ENCODE data around the gene CCL11.

The CCL11 gene

DNA sequence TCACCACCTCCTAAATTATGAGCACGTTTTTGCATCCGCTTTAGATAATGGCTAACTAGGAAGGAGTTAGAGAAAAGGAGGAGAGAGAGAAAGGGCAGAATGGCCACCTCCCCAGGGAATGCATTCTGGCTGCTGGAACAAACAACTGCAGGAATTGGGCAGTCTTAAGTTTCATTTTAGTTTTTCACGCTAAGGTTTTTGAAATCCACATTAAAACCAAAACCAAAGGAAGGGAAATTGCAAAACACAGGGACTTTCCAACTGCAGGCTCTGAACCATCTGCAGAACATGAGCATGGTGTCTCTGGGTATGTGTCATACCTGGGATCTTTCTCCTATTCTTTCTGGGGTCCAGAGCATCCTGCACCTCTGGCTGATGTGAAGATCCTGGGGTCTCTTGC lies 21.6 kb downstream of the CCL11 start:
- Histone ChIP-seq H3K4me3 (no peak overlapping the region), H3K36me3 (no peaks in the 10 kb centered on the region), H3K9me3 (no peaks in the 10 kb centered on the region), H3K27me3 (no peaks in the 10 kb centered on the region), H3K27ac (peak overlapping the region in 1 of 2 donors; percentile 11), H3K4me1 (peaks cover 0 to 26% (median 15%) of the 10 kb centered on the region in 4 donors)
- TF ChIP-seq, protein P1, sequence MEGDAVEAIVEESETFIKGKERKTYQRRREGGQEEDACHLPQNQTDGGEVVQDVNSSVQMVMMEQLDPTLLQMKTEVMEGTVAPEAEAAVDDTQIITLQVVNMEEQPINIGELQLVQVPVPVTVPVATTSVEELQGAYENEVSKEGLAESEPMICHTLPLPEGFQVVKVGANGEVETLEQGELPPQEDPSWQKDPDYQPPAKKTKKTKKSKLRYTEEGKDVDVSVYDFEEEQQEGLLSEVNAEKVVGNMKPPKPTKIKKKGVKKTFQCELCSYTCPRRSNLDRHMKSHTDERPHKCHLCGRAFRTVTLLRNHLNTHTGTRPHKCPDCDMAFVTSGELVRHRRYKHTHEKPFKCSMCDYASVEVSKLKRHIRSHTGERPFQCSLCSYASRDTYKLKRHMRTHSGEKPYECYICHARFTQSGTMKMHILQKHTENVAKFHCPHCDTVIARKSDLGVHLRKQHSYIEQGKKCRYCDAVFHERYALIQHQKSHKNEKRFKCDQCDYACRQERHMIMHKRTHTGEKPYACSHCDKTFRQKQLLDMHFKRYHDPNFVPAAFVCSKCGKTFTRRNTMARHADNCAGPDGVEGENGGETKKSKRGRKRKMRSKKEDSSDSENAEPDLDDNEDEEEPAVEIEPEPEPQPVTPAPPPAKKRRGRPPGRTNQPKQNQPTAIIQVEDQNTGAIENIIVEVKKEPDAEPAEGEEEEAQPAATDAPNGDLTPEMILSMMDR (IDR thresholded peaks at IDR 0.05): no peak
- no peak for DNase-seq
- intact Hi-C loops (cut with DNase I; ENCODE audit: low total_unique reads): no loop called here

DNA sequence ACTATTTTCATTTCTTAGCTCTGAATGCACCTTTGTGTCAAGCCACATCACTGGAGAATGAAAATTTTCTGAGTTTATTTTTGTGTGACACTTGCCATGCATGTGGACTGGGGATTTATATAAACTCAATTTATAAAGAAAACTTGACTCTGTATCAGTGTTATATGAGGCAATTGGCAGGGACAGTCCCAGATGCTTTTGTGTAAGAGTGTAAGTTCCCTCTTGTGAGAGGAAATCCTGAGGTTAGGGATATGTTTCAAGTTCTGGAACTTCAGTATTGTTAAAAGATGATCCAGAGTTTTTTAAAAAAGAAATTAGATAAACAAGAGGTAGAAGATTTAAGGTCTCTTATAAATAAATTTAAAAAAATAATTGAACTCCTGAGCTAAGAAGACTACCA lies 22.8 kb downstream of the CCL11 start:
- intact Hi-C loops (cut with DNase I; ENCODE audit: low total_unique reads): no loop called here
- Histone ChIP-seq H3K36me3 (no peaks in the 10 kb centered on the region), H3K4me1 (peaks cover 0 to 30% (median 15%) of the 10 kb centered on the region in 4 donors), H3K9me3 (no peaks in the 10 kb centered on the region), H3K4me3 (no peak overlapping the region), H3K27ac (no peak overlapping the region), H3K27me3 (no peaks in the 10 kb centered on the region)
- DNase-seq: no peak
- TF ChIP-seq, protein P1 (IDR thresholded peaks at IDR 0.05): no peak

DNA sequence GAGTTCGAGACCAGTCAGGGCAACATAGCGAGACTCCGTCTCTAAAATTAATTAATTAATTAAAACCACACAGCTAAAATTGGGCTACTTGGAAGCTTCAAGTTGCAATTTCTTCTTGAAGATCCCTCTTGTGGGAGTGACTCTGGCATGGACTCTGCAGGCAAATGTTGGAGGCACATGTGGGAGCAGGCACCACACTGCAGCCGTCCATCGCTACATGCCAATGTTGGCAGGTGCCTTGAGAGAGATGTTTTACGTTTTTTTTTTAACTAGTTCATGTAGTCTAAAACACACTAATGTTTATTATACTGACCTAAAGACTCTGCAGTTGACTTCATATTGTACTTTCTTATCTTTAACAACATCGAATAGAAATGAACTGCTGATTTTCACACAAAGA lies 25.7 kb downstream of the CCL11 start:
- Histone ChIP-seq H3K27ac (no peak overlapping the region), H3K4me3 (no peak overlapping the region), H3K27me3 (no peaks in the 10 kb centered on the region), H3K9me3 (no peaks in the 10 kb centered on the region), H3K36me3 (no peaks in the 10 kb centered on the region), H3K4me1 (peaks cover 0 to 45% (median 27%) of the 10 kb centered on the region in 4 donors)
- DNase-seq: no peak
- TF ChIP-seq, protein P1 (IDR thresholded peaks at IDR 0.05): no peak
- intact Hi-C loops (cut with DNase I; ENCODE audit: low total_unique reads): no loop called here

- Histone ChIP-seq H3K9me3 (no peaks in the 10 kb centered on the region), H3K4me1 (peaks cover 0 to 37% (median 20%) of the 10 kb centered on the region in 4 donors), H3K27me3 (no peaks in the 10 kb centered on the region), H3K36me3 (no peaks in the 10 kb centered on the region), H3K4me3 (no peak overlapping the region), H3K27ac (no peak overlapping the region)
- intact Hi-C loops (cut with DNase I; ENCODE audit: low total_unique reads): no loop called here
- TF ChIP-seq, protein P1 (IDR thresholded peaks at IDR 0.05): no peak
- no peak for DNase-seq
Observed at GRCh38 chr17:34312080-34312479, 26.5 kb downstream of the CCL11 start.

DNA sequence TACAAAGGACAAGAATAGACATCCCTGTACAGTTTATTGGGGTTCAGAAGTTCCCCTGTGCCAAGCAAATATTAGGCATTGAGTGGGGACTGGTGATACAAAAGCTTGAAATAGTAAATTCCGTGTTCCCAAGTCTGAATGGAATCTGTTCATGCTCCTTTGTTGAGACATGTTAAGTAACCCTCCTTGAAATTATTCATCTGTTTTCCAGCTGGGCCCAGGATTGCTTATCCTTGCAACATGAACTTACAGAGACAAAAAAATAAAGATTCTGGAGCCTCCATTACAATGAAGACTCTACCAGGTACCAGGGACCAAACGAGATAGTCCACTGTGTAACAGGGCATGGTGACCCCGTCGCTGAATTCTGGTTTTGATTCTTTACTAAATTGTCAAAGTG lies 27.6 kb downstream of the CCL11 start:
- Histone ChIP-seq H3K36me3 (no peaks in the 10 kb centered on the region), H3K27me3 (no peaks in the 10 kb centered on the region), H3K27ac (peak overlapping the region in 1 of 2 donors; percentile 70), H3K9me3 (no peaks in the 10 kb centered on the region), H3K4me3 (no peak overlapping the region), H3K4me1 (peaks cover 0 to 26% (median 17%) of the 10 kb centered on the region in 4 donors)
- TF ChIP-seq, protein P1 (IDR thresholded peaks at IDR 0.05): no peak
- no peak for DNase-seq
- intact Hi-C loops (cut with DNase I; ENCODE audit: low total_unique reads): no loop called here

DNA sequence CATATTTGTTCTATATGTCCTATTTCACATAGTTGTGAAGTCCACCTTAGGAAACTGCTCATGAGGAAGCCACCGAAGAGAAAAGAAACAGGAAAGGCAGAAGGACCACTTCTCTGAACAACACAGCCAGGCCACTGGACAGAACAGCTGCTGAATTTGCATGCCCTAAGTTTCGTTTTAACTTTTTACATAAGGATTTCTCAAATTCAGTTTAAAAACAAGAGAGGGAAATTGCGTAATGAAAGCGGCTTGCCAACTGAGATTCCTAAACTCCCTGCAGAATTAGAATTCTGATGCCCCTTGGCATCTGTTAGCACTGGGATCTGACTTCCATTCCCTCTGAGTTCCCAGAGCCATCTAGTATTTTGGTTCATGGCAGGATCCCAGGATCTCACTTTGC lies 28.7 kb downstream of the CCL11 start:
- DNase-seq: peak; percentile 52 to 76
- no peaks in the 10 kb centered on the region for H3K27me3 ChIP-seq
- peak overlapping the region in 1 of 2 donors; percentile 1 for H3K4me3 ChIP-seq
- H3K27ac ChIP-seq: peak overlapping the region; percentile 52 to 70
- no peaks in the 10 kb centered on the region for H3K36me3 ChIP-seq
- intact Hi-C loops (cut with DNase I; ENCODE audit: low total_unique reads): no loop called here
- H3K9me3 ChIP-seq: no peaks in the 10 kb centered on the region
- TF ChIP-seq, protein P1 (IDR thresholded peaks at IDR 0.05): no peak
- peaks cover 0 to 32% (median 17%) of the 10 kb centered on the region in 4 donors for H3K4me1 ChIP-seq

Data from tibial artery (tissue), 4 donors.